ENCODE results near the gene SLC26A3. TPM values are rescaled to one million over a fixed set of nuclear protein-coding genes. Genes with fewer than 3 reads are reported as not detected.

SLC26A3 gene
- polyA plus RNA-seq, 6 donors from 2014 or later: not detected

GRCh38 chr7:107810626-107811025 lies 7.6 kb upstream of the SLC26A3 start:
- Mint-ChIP-seq H3K36me3 (no peaks in the 10 kb centered on the region), H3K4me3 (no peak overlapping the region), H3K4me1 (no peaks in the 10 kb centered on the region), H3K9me3 (no peaks in the 10 kb centered on the region), H3K27ac (no peak overlapping the region), H3K27me3 (peaks cover 0 to under 1% (median 0%) of the 10 kb centered on the region in 3 donors)
- DNase-seq (no peak), ATAC-seq (ENCODE audit: low read depth in 2 of 2) (no peak)

- H3K4me1 Mint-ChIP-seq: no peaks in the 10 kb centered on the region
- H3K4me3 Mint-ChIP-seq: peak overlapping the region in 1 of 8 donors; percentile 54
- peaks cover 3 to 8% (median 7%) of the 10 kb centered on the region in 3 donors for H3K27me3 Mint-ChIP-seq
- ATAC-seq (ENCODE audit: low read depth in 2 of 2) (no peak), DNase-seq (no peak)
- no peaks in the 10 kb centered on the region for H3K36me3 Mint-ChIP-seq
- no peak overlapping the region for H3K27ac Mint-ChIP-seq
- no peaks in the 10 kb centered on the region for H3K9me3 Mint-ChIP-seq
Measured at GRCh38 chr7:107809179-107809578, 6.2 kb upstream of the SLC26A3 start.

- H3K4me3 Mint-ChIP-seq: no peak overlapping the region
- no peaks in the 10 kb centered on the region for H3K4me1 Mint-ChIP-seq
- no peaks in the 10 kb centered on the region for H3K9me3 Mint-ChIP-seq
- H3K27me3 Mint-ChIP-seq: peaks cover 25 to 31% (median 27%) of the 10 kb centered on the region in 3 donors
- H3K36me3 Mint-ChIP-seq: no peaks in the 10 kb centered on the region
- DNase-seq (no peak), ATAC-seq (ENCODE audit: low read depth in 2 of 2) (no peak)
- H3K27ac Mint-ChIP-seq: no peak overlapping the region
Measured at GRCh38 chr7:107799647-107800264, 3.3 kb downstream of the SLC26A3 start.

DNA sequence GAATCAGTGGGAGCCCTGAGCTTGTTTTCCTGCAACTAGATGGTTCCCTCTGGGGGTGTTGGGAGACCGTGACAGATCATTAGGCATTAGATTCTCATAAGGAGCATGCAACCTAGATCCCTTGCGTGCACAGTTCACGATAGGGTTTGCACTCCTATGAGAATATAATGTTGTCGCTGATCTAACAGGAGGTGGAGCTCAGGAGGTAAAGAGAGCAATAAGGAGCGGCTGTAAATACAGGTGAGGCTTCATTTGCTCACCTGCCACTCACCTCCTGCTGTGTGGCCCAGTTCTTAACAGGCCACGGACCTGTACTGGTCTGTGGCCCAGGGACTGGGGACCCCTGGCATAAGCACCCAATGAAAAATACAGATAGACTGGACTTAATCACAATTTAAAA lies 10.7 kb downstream of the SLC26A3 start:
- peaks cover 0 to 3% (median 0%) of the 10 kb centered on the region in 3 donors for H3K4me1 Mint-ChIP-seq
- ATAC-seq (ENCODE audit: low read depth in 2 of 2) (no peak), DNase-seq (no peak)
- peaks cover 6 to 9% (median 8%) of the 10 kb centered on the region in 3 donors for H3K27me3 Mint-ChIP-seq
- no peaks in the 10 kb centered on the region for H3K9me3 Mint-ChIP-seq
- no peak overlapping the region for H3K4me3 Mint-ChIP-seq
- H3K36me3 Mint-ChIP-seq: no peaks in the 10 kb centered on the region
- H3K27ac Mint-ChIP-seq: no peak overlapping the region

DNA sequence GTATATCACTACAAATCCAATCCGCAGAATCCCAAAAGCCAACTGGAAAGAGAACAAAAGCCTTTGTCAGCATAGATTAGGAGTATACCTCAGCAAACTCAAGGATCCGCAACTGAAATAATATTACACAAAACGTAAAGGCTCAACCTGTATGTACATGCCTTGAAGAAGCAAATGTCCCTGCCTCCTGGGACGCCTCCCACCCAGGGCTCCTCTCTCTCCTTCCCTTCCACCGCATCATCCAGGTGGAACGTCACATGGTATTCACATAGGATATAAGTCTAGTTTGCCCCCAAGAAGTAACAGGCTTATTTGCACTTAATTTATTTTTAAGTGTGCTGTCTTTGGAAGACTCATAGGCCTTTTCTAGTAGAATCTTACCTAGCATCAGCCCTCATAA lies 13.4 kb downstream of the SLC26A3 start:
- Mint-ChIP-seq H3K27me3 (peaks cover 0 to 6% (median 0%) of the 10 kb centered on the region in 3 donors), H3K36me3 (no peaks in the 10 kb centered on the region), H3K27ac (peak overlapping the region in 1 of 6 donors; percentile 30), H3K4me1 (peaks cover 0 to 3% (median 0%) of the 10 kb centered on the region in 3 donors), H3K9me3 (no peaks in the 10 kb centered on the region), H3K4me3 (no peak overlapping the region)
- DNase-seq (no peak), ATAC-seq (ENCODE audit: low read depth in 2 of 2) (no peak)

GRCh38 chr7:107788662-107789061 lies 14.4 kb downstream of the SLC26A3 start:
- H3K36me3 Mint-ChIP-seq: no peaks in the 10 kb centered on the region
- H3K27ac Mint-ChIP-seq: no peak overlapping the region
- peaks cover 0 to 6% (median 0%) of the 10 kb centered on the region in 3 donors for H3K27me3 Mint-ChIP-seq
- no peaks in the 10 kb centered on the region for H3K9me3 Mint-ChIP-seq
- ATAC-seq (ENCODE audit: low read depth in 2 of 2): no peak
- DNase-seq: no peak
- no peak overlapping the region for H3K4me3 Mint-ChIP-seq
- H3K4me1 Mint-ChIP-seq: peaks cover 0 to 3% (median 0%) of the 10 kb centered on the region in 3 donors

DNA sequence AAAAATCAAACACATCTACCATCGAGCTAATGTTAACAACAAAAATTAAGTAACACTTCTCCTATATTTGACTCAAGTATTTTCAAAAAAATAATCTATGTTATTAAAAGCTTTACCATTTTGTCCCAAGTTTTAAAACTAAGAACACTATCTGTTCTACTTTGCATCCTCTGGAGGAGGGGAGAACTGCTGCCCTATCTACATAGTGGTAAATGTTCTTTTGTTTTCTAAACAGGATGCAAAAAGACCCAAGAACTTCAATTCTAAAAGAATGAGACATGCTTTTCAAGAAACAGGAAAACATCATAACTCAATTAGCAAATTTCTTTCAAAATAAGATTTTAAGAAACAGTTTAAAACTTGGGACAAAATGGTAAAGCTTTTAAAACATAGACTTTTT lies 14.8 kb downstream of the SLC26A3 start:
- Mint-ChIP-seq H3K27ac (no peak overlapping the region), H3K4me3 (no peak overlapping the region), H3K9me3 (no peaks in the 10 kb centered on the region), H3K4me1 (peaks cover 0 to 3% (median 0%) of the 10 kb centered on the region in 3 donors), H3K36me3 (no peaks in the 10 kb centered on the region), H3K27me3 (peaks cover 0 to 6% (median 0%) of the 10 kb centered on the region in 3 donors)
- ATAC-seq (ENCODE audit: low read depth in 2 of 2): no peak
- no peak for DNase-seq

GRCh38 chr7:107785926-107786325 lies 17.1 kb downstream of the SLC26A3 start:
- Mint-ChIP-seq H3K36me3 (no peaks in the 10 kb centered on the region), H3K27me3 (peaks cover 0 to 5% (median 0%) of the 10 kb centered on the region in 3 donors), H3K9me3 (no peaks in the 10 kb centered on the region), H3K4me3 (no peak overlapping the region), H3K4me1 (peaks cover 0 to 3% (median 0%) of the 10 kb centered on the region in 3 donors), H3K27ac (no peak overlapping the region)
- no peak for ATAC-seq (ENCODE audit: low read depth in 2 of 2)
- DNase-seq: no peak

GRCh38 chr7:107785170-107785569 lies 17.9 kb downstream of the SLC26A3 start:
- ATAC-seq (ENCODE audit: low read depth in 2 of 2): no peak
- no peaks in the 10 kb centered on the region for H3K27me3 Mint-ChIP-seq
- H3K4me3 Mint-ChIP-seq: no peak overlapping the region
- peaks cover 0 to 3% (median 0%) of the 10 kb centered on the region in 3 donors for H3K4me1 Mint-ChIP-seq
- DNase-seq: no peak
- no peak overlapping the region for H3K27ac Mint-ChIP-seq
- no peaks in the 10 kb centered on the region for H3K9me3 Mint-ChIP-seq
- H3K36me3 Mint-ChIP-seq: no peaks in the 10 kb centered on the region

DNA sequence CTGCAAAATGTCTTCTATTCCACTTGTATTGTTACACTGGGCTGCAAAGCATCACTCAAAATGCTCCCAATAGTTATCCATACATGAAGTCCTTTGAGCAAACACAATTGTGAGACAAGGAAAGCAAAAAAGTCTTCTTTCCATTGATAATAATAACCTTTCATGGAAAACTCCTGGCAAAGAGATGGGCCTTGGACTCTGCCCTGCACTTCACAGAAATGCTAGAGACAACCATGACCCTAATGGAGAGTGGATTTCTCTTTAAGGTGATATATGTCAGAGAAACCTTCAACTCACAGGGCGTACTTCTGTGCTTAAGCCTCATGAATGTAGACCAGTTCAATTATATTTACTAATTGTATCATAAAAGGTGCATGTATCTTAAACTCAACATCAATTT lies 19.4 kb downstream of the SLC26A3 start:
- peaks cover 0 to 1% (median 0%) of the 10 kb centered on the region in 3 donors for H3K4me1 Mint-ChIP-seq

GRCh38 chr7:107782374-107782773 lies 20.6 kb downstream of the SLC26A3 start:
- ATAC-seq (ENCODE audit: low read depth in 2 of 2): no peak
- H3K4me3 Mint-ChIP-seq: no peak overlapping the region
- H3K27me3 Mint-ChIP-seq: no peaks in the 10 kb centered on the region
- H3K36me3 Mint-ChIP-seq: no peaks in the 10 kb centered on the region
- H3K9me3 Mint-ChIP-seq: no peaks in the 10 kb centered on the region
- no peak overlapping the region for H3K27ac Mint-ChIP-seq
- no peak for DNase-seq
- H3K4me1 Mint-ChIP-seq: no peaks in the 10 kb centered on the region

More for the DNA sequence above, 19.4 kb downstream of the SLC26A3 start:
- no peak overlapping the region for H3K4me3 Mint-ChIP-seq
- no peak for ATAC-seq (ENCODE audit: low read depth in 2 of 2)
- no peak overlapping the region for H3K27ac Mint-ChIP-seq
- no peaks in the 10 kb centered on the region for H3K9me3 Mint-ChIP-seq
- no peaks in the 10 kb centered on the region for H3K27me3 Mint-ChIP-seq
- H3K36me3 Mint-ChIP-seq: no peaks in the 10 kb centered on the region
- DNase-seq: no peak

DNA sequence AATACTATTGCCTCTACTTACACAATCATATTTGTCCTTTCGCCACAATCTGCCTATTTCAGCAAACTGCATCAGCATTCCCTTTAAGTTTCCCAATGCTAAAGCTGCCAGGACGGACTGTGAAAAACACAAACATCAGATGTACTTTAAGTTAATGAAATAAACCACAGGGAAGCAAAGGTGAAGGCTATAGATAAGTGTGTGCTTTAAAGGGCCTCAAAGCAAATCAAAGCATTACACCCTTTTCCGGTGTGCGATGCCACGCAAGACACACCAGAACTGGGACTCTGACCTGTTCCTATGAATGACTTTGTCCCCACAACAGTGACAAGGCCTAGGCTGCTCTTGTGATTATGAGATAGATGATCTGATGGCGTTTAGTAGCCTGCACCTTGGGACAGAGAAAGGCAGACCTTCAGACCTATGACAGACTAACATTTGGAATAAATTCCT lies 23.4 kb downstream of the SLC26A3 start:
- Mint-ChIP-seq H3K36me3 (no peaks in the 10 kb centered on the region), H3K4me3 (no peak overlapping the region), H3K27me3 (no peaks in the 10 kb centered on the region), H3K27ac (no peak overlapping the region), H3K9me3 (no peaks in the 10 kb centered on the region), H3K4me1 (no peaks in the 10 kb centered on the region)
- DNase-seq (no peak), ATAC-seq (ENCODE audit: low read depth in 2 of 2) (no peak)

- ATAC-seq (ENCODE audit: low read depth in 2 of 2) (no peak), DNase-seq (no peak)
- no peaks in the 10 kb centered on the region for H3K27me3 Mint-ChIP-seq
- no peak overlapping the region for H3K4me3 Mint-ChIP-seq
- H3K9me3 Mint-ChIP-seq: no peaks in the 10 kb centered on the region
- H3K36me3 Mint-ChIP-seq: no peaks in the 10 kb centered on the region
- no peak overlapping the region for H3K27ac Mint-ChIP-seq
- no peaks in the 10 kb centered on the region for H3K4me1 Mint-ChIP-seq
Measured at GRCh38 chr7:107778283-107778682, 24.7 kb downstream of the SLC26A3 start.

DNA sequence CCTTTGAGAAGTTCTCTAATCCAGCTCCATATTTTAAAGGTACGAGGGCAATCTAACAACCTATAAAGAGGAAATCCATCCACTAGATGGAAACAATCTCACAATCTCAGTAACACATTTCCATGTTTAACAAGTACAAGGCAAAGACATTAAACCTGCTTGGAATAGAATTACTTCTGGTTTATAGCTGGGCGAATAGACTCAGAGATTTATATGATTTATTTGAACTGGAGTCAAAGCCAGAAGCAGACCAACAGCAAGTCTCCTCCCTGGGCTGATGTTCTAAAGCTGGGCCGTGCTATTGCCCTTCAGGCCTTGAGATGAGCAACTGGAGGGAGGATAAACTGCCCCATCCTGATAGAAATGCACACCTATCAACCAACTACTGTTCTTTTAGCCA lies 25.3 kb downstream of the SLC26A3 start:
- H3K27me3 Mint-ChIP-seq: no peaks in the 10 kb centered on the region
- H3K4me1 Mint-ChIP-seq: no peaks in the 10 kb centered on the region
- no peak for DNase-seq
- H3K4me3 Mint-ChIP-seq: no peak overlapping the region
- no peak for ATAC-seq (ENCODE audit: low read depth in 2 of 2)
- no peak overlapping the region for H3K27ac Mint-ChIP-seq
- no peaks in the 10 kb centered on the region for H3K36me3 Mint-ChIP-seq
- H3K9me3 Mint-ChIP-seq: no peaks in the 10 kb centered on the region

Measured in naive B cell (primary cell).